Body of pancreas (tissue), 4 donors: ENCODE results near the gene DYSF. TPM values are rescaled to one million over a fixed set of nuclear protein-coding genes. Genes with fewer than 3 reads are reported as not detected.

ENCODE experiments used
- ATAC-seq: fragments of 150-250 bp; one replicate; pipeline ENCODE4 v1.9.1; 2016
- DNase-seq, 4 donors: peaks; one replicate each; pipeline ENCODE4 v3.0.0-alpha.2; 2019
- H3K27ac ChIP-seq, 4 donors: fragments of 200-600 bp; sonication (generic); 1 replicate in 3 of 4; 2 replicates in 1 of 4; pipeline versions ENCODE4 v1.5.1 to v1.6.1; 2016 to 2019; ENCODE audit warnings: mild to moderate bottlenecking in 1 of 4, mixed read lengths in 1 of 4, moderate library complexity in 1 of 4
- H3K27me3 ChIP-seq, 2 donors: fragments of 200-600 bp; sonication (generic); one replicate each; pipeline ENCODE4 v1.6.0; 2016; ENCODE audit warnings: mild to moderate bottlenecking in 1 of 2
- H3K36me3 ChIP-seq, 2 donors: fragments of 200-600 bp; sonication (generic); replicated peaks in 1 of 2; 2 replicates each; pipeline ENCODE4 v1.5.1; 2016; ENCODE audit warnings: low read depth in 2 of 2; ENCODE audit not compliant: insufficient read depth in 1 of 2
- H3K4me1 ChIP-seq: fragments of 200-600 bp; sonication (generic); one replicate; pipeline ENCODE4 v1.6.0; 2016
- H3K4me3 ChIP-seq, 2 donors: fragments of 200-600 bp; sonication (generic); 1 replicate in 1 of 2; 2 replicates in 1 of 2; pipeline ENCODE4 v1.5.1; 2016 to 2019
- H3K9me3 ChIP-seq, 3 donors: fragments of 200-600 bp; sonication (generic); 1 replicate in 2 of 3; 2 replicates in 1 of 3; pipeline ENCODE4 v1.5.1; 2016
- CTCF ChIP-seq, 7 experiments: fragments of 450-650 bp in 4 of 7; fragments of 200-600 bp in 3 of 7; sonication (generic) in 3 of 7; IDR thresholded peaks; one replicate each; pipeline ENCODE4 v1.5.1; 2016 to 2019; ENCODE audit warnings: antibody characterized with exemption in 7 of 7
- POLR2A ChIP-seq, 3 donors: fragments of 450-650 bp; IDR thresholded peaks; one replicate each; pipeline ENCODE4 v1.6.1; 2016; ENCODE audit warnings: antibody characterized with exemption in 3 of 3, mild to moderate bottlenecking in 2 of 3
- WGBS, 2 donors: methylation state at CpG; one replicate each; pipeline ENCODE4 v1.1.5; 2017; 5-methylcytosine and 5-hydroxymethylcytosine counted together
- intact Hi-C: fragments of 100-400 bp; cut with DNase I; formaldehyde crosslinking; loops from one replicate; pipeline ENCODE4 v1.15.1; 2023
- total RNA-seq, 2 donors: library from RNA; depleted of rRNA; stranded (reverse); fragments of >200 nt; gene quantifications; one replicate each; pipeline ENCODE4 v1.1.0, GENCODE V29; 2016

The DYSF gene
- total RNA-seq, 2 donors from 2014 or later: 3.1 to 10.9 TPM

DNA sequence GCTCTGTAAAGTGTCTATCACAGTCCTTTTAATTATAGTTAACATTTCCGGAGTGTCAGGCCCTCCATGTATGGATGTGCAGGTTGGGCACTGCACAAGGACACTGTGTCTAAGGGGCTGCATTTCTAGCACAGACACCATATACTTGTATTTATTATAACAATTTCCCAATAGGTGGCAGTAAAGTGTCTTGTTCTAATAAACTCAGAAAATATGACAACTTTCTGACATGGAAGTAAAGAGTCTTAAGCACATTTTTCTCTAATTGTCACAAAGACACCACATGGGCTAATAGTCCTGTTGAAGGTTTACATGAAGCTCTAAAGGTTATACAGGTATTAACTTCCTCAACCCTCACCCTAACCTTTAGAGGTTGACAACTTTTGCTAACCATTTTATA is 156.6 kb downstream of the DYSF start:
- no peaks in the 10 kb centered on the region for H3K36me3 ChIP-seq
- H3K9me3 ChIP-seq: no peaks in the 10 kb centered on the region
- 43 to 64% methylated on average over 1 of the region's 1 CpG for WGBS, 2 donors
- peaks cover 1% of the 10 kb centered on the region for H3K4me1 ChIP-seq
- DNase-seq: peak in 2 of 4 donors; percentile 1 to 6
- no peaks in the 10 kb centered on the region for H3K27me3 ChIP-seq
- no peak overlapping the region for H3K27ac ChIP-seq
- H3K4me3 ChIP-seq: no peak overlapping the region
- intact Hi-C loops: no loop called here
- TF ChIP-seq POLR2A (IDR thresholded peaks at IDR 0.05) (no peak), CTCF (IDR thresholded peaks at IDR 0.05) (peak in 4 of 7 experiments; percentile 30 to 42 (median 38))
- ATAC-seq: no peak

- 87 to 88% methylated on average over 7 of the region's 7 CpGs for WGBS, 2 donors
- Histone ChIP-seq H3K36me3 (no peaks in the 10 kb centered on the region), H3K27me3 (no peaks in the 10 kb centered on the region), H3K27ac (no peak overlapping the region), H3K4me1 (peaks cover 8% of the 10 kb centered on the region), H3K9me3 (no peaks in the 10 kb centered on the region), H3K4me3 (no peak overlapping the region)
- intact Hi-C loops: no loop called here
- TF ChIP-seq POLR2A (IDR thresholded peaks at IDR 0.05): no peak
- TF ChIP-seq CTCF (IDR thresholded peaks at IDR 0.05): no peak
- peak in 2 of 4 donors; percentile 4 for DNase-seq
- ATAC-seq: no peak
Observed at GRCh38 chr2:71610671-71611070, 157.3 kb downstream of the DYSF start.

- ATAC-seq (no peak), DNase-seq (peak in 1 of 4 donors; percentile 5)
- intact Hi-C loops: no loop called here
- H3K4me3 ChIP-seq: no peak overlapping the region
- H3K27me3 ChIP-seq: no peaks in the 10 kb centered on the region
- TF ChIP-seq POLR2A (IDR thresholded peaks at IDR 0.05) (no peak), CTCF (IDR thresholded peaks at IDR 0.05) (no peak)
- H3K9me3 ChIP-seq: no peaks in the 10 kb centered on the region
- H3K4me1 ChIP-seq: peaks cover 11% of the 10 kb centered on the region
- H3K27ac ChIP-seq: no peak overlapping the region
- 69 to 87% methylated on average over 10 to 12 of the region's 12 CpGs for WGBS, 2 donors
- H3K36me3 ChIP-seq: no peaks in the 10 kb centered on the region
Observed at GRCh38 chr2:71611247-71611646, 157.9 kb downstream of the DYSF start.

GRCh38 chr2:71611781-71612527 is 158.6 kb downstream of the DYSF start:
- Histone ChIP-seq H3K27ac (no peak overlapping the region), H3K4me1 (peaks cover 11% of the 10 kb centered on the region), H3K27me3 (no peaks in the 10 kb centered on the region), H3K9me3 (no peaks in the 10 kb centered on the region), H3K4me3 (no peak overlapping the region), H3K36me3 (no peaks in the 10 kb centered on the region)
- DNase-seq (peak in 2 of 4 donors; percentile 3 to 5), ATAC-seq (no peak)
- 87 to 90% methylated on average over 12 to 15 of the region's 15 CpGs for WGBS, 2 donors
- intact Hi-C loops: no loop called here
- TF ChIP-seq POLR2A (IDR thresholded peaks at IDR 0.05): no peak
- no peak for TF ChIP-seq CTCF (IDR thresholded peaks at IDR 0.05)
